Pons (tissue), 1 donor: ENCODE results near the gene PI16.

ENCODE experiments used
- DNase-seq: peaks from one replicate; pipeline ENCODE4 v3.0.0-alpha.2; 2016; ENCODE audit warnings: low spot score

PI16 gene

GRCh38 chr6:36954262-36954931, at the start of gene PI16:
Gene PI16 (plus strand): TSS chr6:36954738. CDS start chr6:36954761, 23 bp downstream.
- DNase-seq = no peak

- DNase-seq = no peak
Observed at GRCh38 chr6:36904851-36905393, 49.6 kb upstream of the PI16 start.

- peak; percentile 61 for DNase-seq
Observed at GRCh38 chr6:36906539-36907325, 47.8 kb upstream of the PI16 start.

- DNase-seq = peak; percentile 75
Observed at GRCh38 chr6:36907781-36908180, 46.8 kb upstream of the PI16 start.

- peak; percentile 40 for DNase-seq
Observed at GRCh38 chr6:36908747-36909146, 45.8 kb upstream of the PI16 start.

GRCh38 chr6:36912030-36912454, 42.5 kb upstream of the PI16 start:
- peak; percentile 58 for DNase-seq

- DNase-seq = peak; percentile 16
Observed at GRCh38 chr6:36912586-36912985, 42.0 kb upstream of the PI16 start.

- no peak for DNase-seq
Observed at GRCh38 chr6:36913082-36913481, 41.5 kb upstream of the PI16 start.

- DNase-seq = peak; percentile 61
Observed at GRCh38 chr6:36914227-36914794, 40.2 kb upstream of the PI16 start.

GRCh38 chr6:36915599-36915998, 38.9 kb upstream of the PI16 start:
- no peak for DNase-seq

- DNase-seq = no peak
Observed at GRCh38 chr6:36916126-36916525, 38.4 kb upstream of the PI16 start.

- no peak for DNase-seq
Observed at GRCh38 chr6:36917541-36918193, 36.9 kb upstream of the PI16 start.

GRCh38 chr6:36920049-36920448, 34.5 kb upstream of the PI16 start:
- DNase-seq = no peak

- no peak for DNase-seq
Observed at GRCh38 chr6:36920546-36920945, 34.0 kb upstream of the PI16 start.

GRCh38 chr6:36924131-36924530, 30.4 kb upstream of the PI16 start:
- no peak for DNase-seq

GRCh38 chr6:36924778-36925374, 29.7 kb upstream of the PI16 start:
- DNase-seq = peak; percentile 78

- DNase-seq = no peak
Observed at GRCh38 chr6:36925809-36926208, 28.7 kb upstream of the PI16 start.

- DNase-seq = no peak
Observed at GRCh38 chr6:36926708-36927513, 27.6 kb upstream of the PI16 start.

- DNase-seq = no peak
Observed at GRCh38 chr6:36927691-36928546, 26.6 kb upstream of the PI16 start.

GRCh38 chr6:36928547-36928918, 26.0 kb upstream of the PI16 start:
- no peak for DNase-seq
